HG03342 (cell line): ENCODE results near the gene KIR2DL3.
"Not testable (repeated sequence)": the region's sequence is repeated elsewhere in the genome, so short reads cannot be mapped to it uniquely, and the experiment has no call there.

ENCODE experiments used
- ATAC-seq: cut with Tn5 transposase; IDR thresholded peaks from one replicate; pipeline ENCODE4 v1.9.1; 2021; ENCODE audit warnings: mild to moderate bottlenecking, moderate library complexity; ENCODE audit not compliant: unreplicated experiment

Gene KIR2DL3

GRCh38 chr19:54739587-54740497 is 1.5 kb downstream of the KIR2DL3 start:
- no peak for ATAC-seq

DNA sequence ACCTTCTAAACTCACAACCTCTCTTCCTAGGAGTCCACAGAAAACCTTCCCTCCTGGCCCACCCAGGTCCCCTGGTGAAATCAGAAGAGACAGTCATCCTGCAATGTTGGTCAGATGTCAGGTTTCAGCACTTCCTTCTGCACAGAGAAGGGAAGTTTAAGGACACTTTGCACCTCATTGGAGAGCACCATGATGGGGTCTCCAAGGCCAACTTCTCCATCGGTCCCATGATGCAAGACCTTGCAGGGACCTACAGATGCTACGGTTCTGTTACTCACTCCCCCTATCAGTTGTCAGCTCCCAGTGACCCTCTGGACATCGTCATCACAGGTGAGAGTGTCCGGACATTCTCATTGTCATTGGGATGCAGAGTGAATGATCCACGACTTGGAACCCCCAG is 3.6 kb downstream of the KIR2DL3 start:
- not testable (repeated sequence) for ATAC-seq

GRCh38 chr19:54744080-54744479 is 5.8 kb downstream of the KIR2DL3 start:
- not testable (repeated sequence) for ATAC-seq

DNA sequence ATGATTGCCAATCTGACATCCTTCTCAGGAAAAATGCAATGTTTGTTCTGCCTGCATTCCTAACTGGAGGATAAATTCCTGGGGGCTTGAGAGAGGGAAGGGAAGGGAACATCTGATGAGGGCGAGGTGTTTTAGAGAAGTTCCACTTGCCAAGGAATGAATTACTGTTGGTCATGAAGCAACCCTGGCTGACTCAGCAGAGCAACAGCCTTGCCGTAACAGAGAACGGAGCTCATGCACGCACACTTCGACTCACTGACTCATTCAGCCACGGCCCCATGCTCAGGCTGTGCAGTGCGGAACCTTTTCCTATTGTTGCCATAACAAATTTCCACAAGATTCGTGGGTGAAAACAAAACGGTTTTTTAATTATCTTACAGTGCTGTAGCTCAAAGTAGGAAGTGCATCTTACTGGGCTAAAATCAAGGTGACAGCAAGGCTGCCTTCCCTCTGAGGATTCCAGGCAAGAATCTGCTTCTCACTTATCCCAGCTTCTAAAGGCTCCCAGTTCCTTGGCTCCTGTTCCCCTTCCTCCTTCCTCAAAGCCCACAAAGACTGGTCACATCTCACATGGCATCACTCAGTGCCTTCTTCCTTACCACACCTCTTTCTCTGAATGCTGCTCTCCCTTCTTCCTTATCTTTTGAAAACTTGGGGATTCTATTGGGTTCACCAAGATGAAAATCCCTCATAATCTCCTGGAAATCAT is 9.5 kb downstream of the KIR2DL3 start:
- not testable (repeated sequence) for ATAC-seq

DNA sequence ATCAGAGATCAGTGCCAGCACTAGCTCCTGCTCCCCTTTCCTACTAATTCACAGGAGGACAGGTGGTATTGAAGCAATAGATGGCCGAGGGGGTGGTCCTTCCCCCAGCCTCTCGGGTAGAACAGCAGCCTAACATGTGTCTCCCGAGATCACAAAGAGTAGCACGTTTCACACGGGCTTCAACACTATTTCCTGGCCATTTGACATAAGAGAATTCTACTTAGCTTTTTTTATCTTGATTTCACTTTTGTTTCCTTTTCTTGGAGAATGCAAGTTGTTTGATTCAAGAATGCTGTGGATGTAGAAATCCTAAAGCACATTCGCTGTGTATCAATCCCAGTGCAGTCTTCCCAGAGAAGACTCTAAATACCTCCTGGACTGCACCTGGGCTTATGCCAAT is 12.0 kb downstream of the KIR2DL3 start:
- ATAC-seq = not testable (repeated sequence)

DNA sequence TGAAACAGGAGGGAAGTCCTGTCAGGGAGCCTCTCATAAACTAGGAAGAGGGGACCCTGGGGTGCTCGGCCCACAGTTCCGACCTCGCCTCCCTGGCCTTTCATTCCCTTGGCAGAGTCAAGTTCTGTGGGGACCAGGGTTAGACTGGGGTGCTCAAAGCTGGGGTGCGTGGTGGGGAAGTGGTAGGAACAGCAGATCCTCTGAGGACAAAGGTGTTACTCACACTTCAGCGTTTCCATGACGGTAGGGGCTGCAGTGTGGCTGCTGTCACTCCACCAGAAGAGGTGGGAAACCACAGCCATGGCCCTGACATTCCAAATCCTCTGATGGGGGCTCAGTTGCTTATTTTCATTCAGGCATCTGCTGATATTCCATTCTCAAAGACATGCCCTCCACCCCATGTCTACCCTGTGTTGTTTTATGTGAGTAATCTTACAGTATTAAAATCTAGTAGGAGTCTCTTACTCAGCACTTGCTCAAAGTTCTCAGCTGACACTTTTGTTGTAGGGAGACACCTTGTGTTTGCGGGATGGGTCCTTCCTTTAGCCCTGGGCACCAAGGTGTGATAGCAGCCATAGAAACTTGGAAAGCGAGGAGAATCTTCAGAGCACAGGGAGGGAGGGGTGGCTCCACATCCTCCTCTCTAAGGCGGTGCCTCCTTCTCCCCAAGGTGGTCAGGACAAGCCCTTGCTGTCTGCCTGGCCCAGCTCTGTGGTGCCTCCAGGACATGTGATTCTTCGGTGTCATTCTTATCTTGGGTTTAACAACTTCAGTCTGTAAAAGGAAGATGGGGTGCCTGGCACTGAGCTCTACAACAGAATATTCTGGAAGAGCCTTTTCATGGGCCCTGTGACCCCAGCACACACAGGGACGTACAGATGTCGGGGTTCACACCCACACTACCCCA is 18.1 kb downstream of the KIR2DL3 start:
- not testable (repeated sequence) for ATAC-seq

DNA sequence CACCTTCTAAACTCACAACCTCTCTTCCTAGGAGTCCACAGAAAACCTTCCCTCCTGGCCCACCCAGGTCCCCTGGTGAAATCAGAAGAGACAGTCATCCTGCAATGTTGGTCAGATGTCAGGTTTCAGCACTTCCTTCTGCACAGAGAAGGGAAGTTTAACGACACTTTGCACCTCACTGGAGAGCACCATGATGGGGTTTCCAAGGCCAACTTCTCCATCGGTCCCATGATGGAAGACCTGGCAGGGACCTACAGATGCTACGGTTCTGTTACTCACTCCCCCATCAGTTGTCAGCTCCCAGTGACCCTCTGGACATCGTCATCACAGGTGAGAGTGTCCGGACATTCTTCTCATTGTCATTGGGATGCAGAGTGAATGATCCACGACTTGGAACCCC is 20.3 kb downstream of the KIR2DL3 start:
- not testable (repeated sequence) for ATAC-seq

DNA sequence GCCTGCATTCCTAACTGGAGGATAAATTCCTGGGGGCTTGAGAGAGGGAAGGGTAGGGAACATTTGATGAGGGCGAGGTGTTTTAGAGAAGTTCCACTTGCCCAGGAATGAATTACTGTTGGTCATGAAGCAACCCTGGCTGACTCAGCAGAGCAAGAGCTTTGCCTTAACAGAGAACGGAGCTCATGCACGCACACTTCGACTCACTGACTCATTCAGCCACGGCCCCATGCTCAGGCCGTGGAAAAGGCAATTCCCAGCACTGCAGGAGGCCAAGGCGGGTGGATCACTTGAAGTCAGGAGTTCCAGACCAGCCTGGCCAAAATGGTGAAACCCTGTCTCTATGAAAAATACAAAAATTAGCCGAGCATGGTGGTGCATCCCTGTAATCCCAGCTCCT is 25.9 kb downstream of the KIR2DL3 start:
- ATAC-seq = not testable (repeated sequence)

GRCh38 chr19:54766464-54766863 is 28.2 kb downstream of the KIR2DL3 start:
- ATAC-seq = not testable (repeated sequence)

- not testable (repeated sequence) for ATAC-seq
Measured at GRCh38 chr19:54769646-54770045, 31.3 kb downstream of the KIR2DL3 start, which contains the start of gene KIR2DL1. Gene KIR2DL1 (plus strand): TSS chr19:54769793. CDS start chr19:54769851, 58 bp downstream.

DNA sequence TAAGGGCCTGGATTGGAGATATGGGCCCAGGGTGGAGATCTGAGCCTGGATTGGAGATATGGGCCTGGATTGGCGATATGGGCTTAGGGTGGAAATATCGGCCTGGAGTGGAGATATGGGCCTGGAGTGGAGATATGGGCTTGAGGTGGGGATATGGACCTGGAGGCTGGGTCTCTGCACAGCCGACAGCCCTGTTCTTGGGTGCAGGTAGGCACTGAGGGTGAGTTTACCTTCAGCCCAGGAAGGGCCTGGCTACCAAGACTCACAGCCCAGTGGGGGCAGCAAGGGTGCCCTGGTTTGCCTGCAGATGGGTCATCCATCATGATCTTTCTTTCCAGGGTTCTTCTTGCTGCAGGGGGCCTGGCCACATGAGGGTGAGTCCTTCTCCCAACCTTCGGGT is 32.2 kb downstream of the KIR2DL3 start:
- ATAC-seq = not testable (repeated sequence)

DNA sequence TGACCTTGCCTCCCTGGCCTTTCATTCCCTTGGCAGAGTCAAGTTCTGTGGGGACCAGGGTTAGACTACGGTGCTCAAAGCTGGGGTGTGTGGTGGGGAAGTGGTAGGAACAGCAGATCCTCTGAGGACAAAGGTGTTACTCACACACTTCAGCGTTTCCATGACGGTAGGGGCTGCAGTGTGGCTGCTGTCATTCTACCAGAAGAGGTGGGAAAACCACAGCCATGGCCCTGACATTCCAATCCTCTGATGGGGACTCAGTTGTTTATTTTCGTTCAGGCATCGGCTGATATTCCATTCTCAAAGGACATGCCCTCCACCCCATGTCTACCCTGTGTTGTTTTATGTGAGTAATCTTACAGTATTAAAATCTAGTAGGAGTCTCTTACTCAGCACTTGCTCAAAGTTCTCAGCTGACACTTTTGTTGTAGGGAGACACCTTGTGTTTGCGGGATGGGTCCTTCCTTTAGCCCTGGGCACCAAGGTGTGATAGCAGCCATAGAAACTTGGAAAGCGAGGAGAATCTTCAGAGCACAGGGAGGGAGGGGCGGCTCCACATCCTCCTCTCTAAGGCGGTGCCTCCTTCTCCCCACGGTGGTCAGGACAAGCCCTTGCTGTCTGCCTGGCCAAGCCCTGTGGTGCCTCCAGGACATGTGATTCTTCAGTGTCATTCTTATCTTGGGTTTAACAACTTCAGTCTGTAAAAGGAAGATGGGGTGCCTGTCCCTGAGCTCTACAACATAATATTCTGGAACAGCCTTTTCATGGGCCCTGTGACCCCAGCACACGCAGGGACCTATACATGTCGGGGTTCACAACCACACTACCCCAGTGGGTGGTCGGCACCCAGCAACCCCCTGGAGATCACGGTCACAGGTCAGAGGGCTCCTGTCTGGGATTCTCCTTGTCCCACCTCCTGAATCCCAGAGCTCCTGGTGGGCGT is 33.0 kb downstream of the KIR2DL3 start:
- not testable (repeated sequence) for ATAC-seq

DNA sequence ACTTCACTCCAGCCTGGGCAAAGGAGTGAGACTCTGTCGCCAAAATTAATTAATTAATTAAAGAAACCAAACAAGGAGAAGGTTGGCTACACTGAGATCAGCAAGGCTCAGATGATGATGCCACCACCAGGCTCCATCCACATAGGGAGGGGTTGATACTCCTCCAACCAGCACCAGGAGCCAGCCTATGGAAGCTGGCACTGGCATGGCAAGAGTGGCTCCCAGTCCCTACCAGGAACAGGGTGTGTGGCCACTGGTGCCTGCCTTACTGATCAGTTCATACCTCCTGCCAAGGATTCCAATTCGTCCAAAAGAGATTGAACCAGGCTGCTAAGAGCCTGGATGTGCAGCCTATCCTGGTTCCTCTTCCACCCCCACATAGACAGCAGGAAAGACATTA is 34.4 kb downstream of the KIR2DL3 start:
- ATAC-seq = not testable (repeated sequence)

GRCh38 chr19:54775095-54775815 is 36.9 kb downstream of the KIR2DL3 start:
- not testable (repeated sequence) for ATAC-seq

- ATAC-seq = not testable (repeated sequence)
Measured at GRCh38 chr19:54775830-54776229, 37.5 kb downstream of the KIR2DL3 start.

GRCh38 chr19:54777851-54778250 is 39.5 kb downstream of the KIR2DL3 start:
- ATAC-seq = not testable (repeated sequence)

GRCh38 chr19:54778896-54779295 is 40.6 kb downstream of the KIR2DL3 start:
- not testable (repeated sequence) for ATAC-seq

GRCh38 chr19:54782916-54783315 is 44.6 kb downstream of the KIR2DL3 start:
- ATAC-seq = not testable (repeated sequence)
